GM19395 (cell line): ENCODE data around the gene MIA.
"Not testable (repeated sequence)": the region's sequence is repeated elsewhere in the genome, so short reads cannot be mapped to it uniquely, and the experiment has no call there.

Experiments used
- ATAC-seq: cut with Tn5 transposase; IDR thresholded peaks from one replicate; pipeline ENCODE4 v1.9.1; 2021; ENCODE audit warnings: mild to moderate bottlenecking, moderate library complexity; ENCODE audit not compliant: unreplicated experiment

Gene MIA

GRCh38 chr19:40777937-40778705, 2.8 kb downstream of the MIA start, which contains the start of gene RAB4B:
TSS of gene RAB4B (plus strand) at chr19:40778247. CDS start at chr19:40778376, 129 bp downstream.
- ATAC-seq = peak; percentile 59

- no peak for ATAC-seq
Observed at GRCh38 chr19:40778706-40779284, 3.5 kb downstream of the MIA start.

GRCh38 chr19:40780582-40780981, 5.3 kb downstream of the MIA start:
- no peak for ATAC-seq

- no peak for ATAC-seq
Observed at GRCh38 chr19:40781140-40781539, 5.8 kb downstream of the MIA start.

- ATAC-seq = no peak
Observed at GRCh38 chr19:40783711-40784110, 8.4 kb downstream of the MIA start.

- not testable (repeated sequence) for ATAC-seq
Observed at GRCh38 chr19:40784146-40784545, 8.8 kb downstream of the MIA start.

GRCh38 chr19:40785526-40785925, 10.2 kb downstream of the MIA start:
- ATAC-seq = no peak

- no peak for ATAC-seq
Observed at GRCh38 chr19:40786060-40787037, 11.0 kb downstream of the MIA start.

GRCh38 chr19:40791349-40791748, 16.0 kb downstream of the MIA start:
- no peak for ATAC-seq

- no peak for ATAC-seq
Observed at GRCh38 chr19:40791996-40792395, 16.7 kb downstream of the MIA start.

- ATAC-seq = no peak
Observed at GRCh38 chr19:40797166-40797962, 22.0 kb downstream of the MIA start.

- peak; percentile 30 for ATAC-seq
Observed at GRCh38 chr19:40797963-40798682, 22.8 kb downstream of the MIA start.

GRCh38 chr19:40798683-40799557, 23.6 kb downstream of the MIA start, which contains the start of gene EGLN2:
TSS of gene EGLN2 (plus strand) at chr19:40799191. CDS start at chr19:40800573, 1,382 bp downstream.
- peak; percentile 72 for ATAC-seq

GRCh38 chr19:40799558-40800338, 24.4 kb downstream of the MIA start:
- no peak for ATAC-seq

- ATAC-seq = no peak
Observed at GRCh38 chr19:40800339-40800996, 25.1 kb downstream of the MIA start.

GRCh38 chr19:40800997-40801377, 25.7 kb downstream of the MIA start:
- no peak for ATAC-seq
